Measurements from ENCODE around the gene SYT5. TPM values are rescaled to one million over a fixed set of nuclear protein-coding genes. Genes with fewer than 3 reads are reported as not detected.
"Not testable (repeated sequence)": the region's sequence is repeated elsewhere in the genome, so short reads cannot be mapped to it uniquely, and the experiment has no call there.

Gene SYT5
- total RNA-seq, 1 experiment from 2014 or later, result not detected

DNA sequence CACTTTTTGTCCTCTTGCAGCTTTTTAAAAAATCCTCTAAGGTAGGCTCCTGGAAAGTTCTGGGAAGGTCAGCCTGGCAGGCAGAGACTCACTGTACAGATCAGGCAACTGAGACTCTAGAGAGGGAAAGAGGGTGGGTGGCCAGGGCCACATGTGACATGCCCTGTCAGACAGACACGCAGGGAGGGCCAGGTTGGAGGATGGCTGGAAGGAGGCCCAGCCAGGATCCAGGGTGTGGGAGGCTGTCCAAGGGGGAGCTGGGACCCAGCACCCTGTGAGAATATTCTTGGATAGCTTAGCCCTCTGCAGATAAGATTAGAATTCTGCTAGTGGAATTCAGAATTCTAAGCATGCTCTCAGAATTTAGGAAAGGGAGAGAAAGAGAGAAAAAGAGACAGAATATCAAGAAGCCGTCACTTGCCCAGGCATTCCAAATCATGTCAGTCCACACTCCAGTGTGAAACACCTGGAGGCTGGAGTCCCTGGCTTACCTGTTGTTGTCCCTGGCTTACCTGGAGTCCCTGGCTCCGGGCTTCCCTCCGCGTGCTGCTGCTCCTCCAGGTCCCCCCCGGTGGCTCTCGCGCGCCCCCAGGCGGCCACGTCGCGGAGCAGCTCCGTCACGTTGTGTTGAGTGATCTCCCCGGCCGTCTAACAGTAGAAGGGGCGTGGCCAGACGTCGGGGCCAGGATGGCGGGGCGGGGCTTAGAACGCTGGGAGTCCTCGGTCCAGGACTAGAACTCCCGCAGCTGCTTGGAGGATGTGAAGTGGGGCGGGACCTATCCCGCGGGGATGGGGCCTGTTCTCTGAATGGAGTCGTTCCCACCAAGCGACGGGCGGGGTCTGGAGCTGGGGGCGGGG, 19.7 kb downstream of the SYT5 start:
- no peaks in the 10 kb centered on the region for H3K9me3 ChIP-seq (ENCODE audit: low read length)
- no peaks in the 10 kb centered on the region; the same call in 1 of the 2 replicates for H3K4me1 ChIP-seq (ENCODE audit: low read length)
- H3K36me3 ChIP-seq (ENCODE audit: insufficient read depth, low read length), result no peaks in the 10 kb centered on the region
- no peak overlapping the region for H2AFZ ChIP-seq (ENCODE audit: low read length)
- no peaks in the 10 kb centered on the region for H3K79me2 ChIP-seq (ENCODE audit: low read length)
- H3K4me2 ChIP-seq (ENCODE audit: low read depth, low read length, poor library complexity, severe bottlenecking), result peak overlapping the region; percentile 5
- H3K4me3 ChIP-seq (ENCODE audit: low read length), result no peak overlapping the region
- H3K27ac ChIP-seq (ENCODE audit: low read length), result no peak overlapping the region
- DNase-seq, result peak; percentile 99
- no peaks in the 10 kb centered on the region for H3K27me3 ChIP-seq (ENCODE audit: low read length)
- H3K9me2 ChIP-seq (replicated peaks; ENCODE audit: insufficient read depth, low read length), result no peaks in the 10 kb centered on the region
- H4K20me1 ChIP-seq (ENCODE audit: insufficient read depth, low read depth, low read length), result no peaks in the 10 kb centered on the region
- H3K9ac ChIP-seq (ENCODE audit: low read length), result peak overlapping the region; percentile 29

DNA sequence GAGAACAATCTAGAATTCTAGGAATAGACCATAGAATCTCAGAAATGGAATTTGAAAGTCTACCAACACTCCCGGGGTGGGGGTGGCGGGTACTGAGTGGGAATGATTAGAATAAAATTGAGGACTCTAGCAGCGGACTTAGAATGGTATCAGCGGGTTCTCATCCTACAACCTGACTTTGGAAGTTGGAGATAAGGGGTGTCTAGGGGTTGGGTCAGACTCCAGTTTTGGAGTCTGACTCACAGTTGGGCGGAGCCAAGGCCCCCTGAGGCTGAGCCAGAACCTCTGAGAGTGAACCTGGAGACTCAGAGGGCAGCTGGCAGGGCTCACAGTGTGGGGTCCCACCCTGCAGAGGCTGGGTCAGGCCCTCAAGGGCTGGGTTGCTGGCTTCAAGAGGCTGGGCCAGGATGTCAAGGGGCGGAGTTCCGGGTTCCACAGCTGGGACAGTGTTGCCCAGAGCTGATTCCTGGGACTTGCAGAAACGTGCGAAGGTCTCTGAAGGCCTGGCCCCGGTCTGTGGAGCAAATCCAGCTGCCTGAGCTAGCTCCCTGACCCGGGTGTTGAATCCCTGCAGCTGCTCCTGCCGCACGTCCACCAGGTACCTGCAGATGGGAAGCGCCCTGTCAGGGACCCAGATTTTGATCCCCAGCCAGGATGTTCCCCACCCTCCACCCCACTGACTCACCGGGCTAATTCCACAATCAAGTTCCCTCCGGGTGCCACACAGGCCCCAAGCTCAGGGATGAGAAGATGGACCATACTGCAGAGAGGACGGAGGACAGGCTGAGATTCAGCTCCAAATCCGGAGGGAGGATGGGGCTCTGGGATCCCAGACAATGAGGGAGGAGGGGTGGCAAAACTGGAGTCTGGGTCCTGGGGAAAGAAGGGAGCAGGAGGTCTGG, 21.0 kb downstream of the SYT5 start:
- no peaks in the 10 kb centered on the region for H3K9me2 ChIP-seq (replicated peaks; ENCODE audit: insufficient read depth, low read length)
- H3K9me3 ChIP-seq (ENCODE audit: low read length), result no peaks in the 10 kb centered on the region
- no peaks in the 10 kb centered on the region for H3K27me3 ChIP-seq (ENCODE audit: low read length)
- DNase-seq, result peak; percentile 70
- no peaks in the 10 kb centered on the region for H4K20me1 ChIP-seq (ENCODE audit: insufficient read depth, low read depth, low read length)
- no peak overlapping the region for H2AFZ ChIP-seq (ENCODE audit: low read length)
- no peaks in the 10 kb centered on the region for H3K36me3 ChIP-seq (ENCODE audit: insufficient read depth, low read length)
- H3K79me2 ChIP-seq (ENCODE audit: low read length), result no peaks in the 10 kb centered on the region
- no peak overlapping the region for H3K27ac ChIP-seq (ENCODE audit: low read length)
- H3K4me3 ChIP-seq (ENCODE audit: low read length), result no peak overlapping the region
- no peak overlapping the region for H3K4me2 ChIP-seq (ENCODE audit: low read depth, low read length, poor library complexity, severe bottlenecking)
- H3K4me1 ChIP-seq (ENCODE audit: low read length), result no peaks in the 10 kb centered on the region; the same call in 1 of the 2 replicates
- H3K9ac ChIP-seq (ENCODE audit: low read length), result no peak overlapping the region

DNA sequence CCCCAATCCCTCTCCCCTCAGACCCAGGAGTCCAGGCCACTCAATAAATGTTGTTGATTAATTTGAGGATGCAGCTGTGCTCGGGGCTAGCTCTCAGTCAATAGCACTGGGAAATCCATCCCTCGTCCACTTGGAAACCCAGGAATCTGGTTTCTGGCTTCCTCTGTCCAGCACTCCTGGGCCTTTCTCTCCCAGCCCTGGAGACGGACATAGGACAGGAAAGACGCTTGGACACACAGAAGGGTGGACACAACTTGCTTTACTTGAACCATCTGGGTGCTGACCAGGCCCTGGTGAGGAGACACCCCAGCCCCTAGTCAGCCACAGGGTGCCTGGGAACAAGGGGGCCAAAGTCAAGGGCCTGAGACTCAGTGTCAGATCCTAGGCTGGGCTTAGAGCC, 21.7 kb downstream of the SYT5 start:
- no peaks in the 10 kb centered on the region for H4K20me1 ChIP-seq (ENCODE audit: insufficient read depth, low read depth, low read length)
- H3K4me3 ChIP-seq (ENCODE audit: low read length), result no peak overlapping the region
- no peak overlapping the region for H3K9ac ChIP-seq (ENCODE audit: low read length)
- H3K27me3 ChIP-seq (ENCODE audit: low read length), result no peaks in the 10 kb centered on the region
- no peaks in the 10 kb centered on the region for H3K79me2 ChIP-seq (ENCODE audit: low read length)
- no peak overlapping the region for H2AFZ ChIP-seq (ENCODE audit: low read length)
- no peaks in the 10 kb centered on the region for H3K9me2 ChIP-seq (replicated peaks; ENCODE audit: insufficient read depth, low read length)
- H3K4me2 ChIP-seq (ENCODE audit: low read depth, low read length, poor library complexity, severe bottlenecking), result no peak overlapping the region
- no peaks in the 10 kb centered on the region; the same call in 1 of the 2 replicates for H3K4me1 ChIP-seq (ENCODE audit: low read length)
- DNase-seq, result no peak
- H3K36me3 ChIP-seq (ENCODE audit: insufficient read depth, low read length), result no peaks in the 10 kb centered on the region
- H3K9me3 ChIP-seq (ENCODE audit: low read length), result no peaks in the 10 kb centered on the region
- H3K27ac ChIP-seq (ENCODE audit: low read length), result no peak overlapping the region

DNA sequence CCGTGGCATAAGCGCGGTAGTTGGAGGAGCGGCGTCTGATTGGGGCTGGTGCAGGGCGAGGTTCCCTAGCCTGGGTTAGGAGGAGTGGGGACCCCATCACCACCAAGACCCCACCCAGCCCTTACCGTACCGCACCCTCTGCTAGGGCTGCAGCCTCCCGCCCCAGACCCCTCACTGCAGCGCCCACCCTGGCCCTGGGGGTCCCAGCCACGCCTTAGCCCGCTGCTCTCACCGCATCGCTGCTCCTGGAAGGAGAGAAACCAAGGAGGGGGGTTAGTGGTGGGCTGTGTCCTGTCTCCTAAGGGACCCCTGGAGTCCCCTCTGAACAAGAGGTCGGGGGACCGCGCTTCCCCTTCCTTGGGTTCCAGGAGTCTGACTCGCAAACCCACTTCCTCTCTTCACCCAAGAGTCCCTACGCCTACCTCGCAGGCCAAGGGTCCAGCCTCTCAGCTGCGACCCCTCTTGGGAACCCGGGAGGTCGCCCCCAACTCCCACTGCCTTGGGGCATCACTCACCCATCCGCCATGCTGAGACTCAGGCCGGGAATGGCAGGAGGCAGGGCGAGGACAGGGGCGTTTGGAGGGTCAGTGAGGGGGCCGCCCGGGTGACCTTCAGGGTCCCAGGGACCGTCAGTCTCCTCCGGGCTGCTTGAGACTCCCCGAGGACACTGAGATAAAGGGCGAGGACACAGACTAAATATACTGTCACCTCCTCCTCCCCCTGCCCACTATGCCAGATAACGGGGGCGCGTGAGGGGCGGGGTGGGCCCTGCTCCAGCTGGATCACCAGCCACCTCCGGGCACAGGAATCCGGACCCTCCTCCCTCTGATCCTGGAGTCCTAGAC, 22.8 kb downstream of the SYT5 start, which contains the start of gene TNNI3:
Gene TNNI3, minus strand, starts transcription at position 669 of the 845 bp plus-strand sequence. Its CDS starts 143 bp downstream, at position 526.
- no peak within 1 kb of the TSS for H2AFZ ChIP-seq (ENCODE audit: low read length)
- H3K27ac ChIP-seq (ENCODE audit: low read length), result no peak within 1 kb of the TSS
- H3K9ac ChIP-seq (ENCODE audit: low read length), result no peak within 1 kb of the TSS
- no peaks in the 10 kb centered on the region for H3K27me3 ChIP-seq (ENCODE audit: low read length)
- no peaks in the 10 kb centered on the region; the same call in 1 of the 2 replicates for H3K4me1 ChIP-seq (ENCODE audit: low read length)
- no peaks in the 10 kb centered on the region for H3K9me2 ChIP-seq (replicated peaks; ENCODE audit: insufficient read depth, low read length)
- H3K79me2 ChIP-seq (ENCODE audit: low read length), result no peaks in the 10 kb centered on the region
- peaks cover 6% of the 10 kb centered on the region; the same call in 1 of the 2 replicates for H3K9me3 ChIP-seq (ENCODE audit: low read length)
- no peaks in the 10 kb centered on the region for H3K36me3 ChIP-seq (ENCODE audit: insufficient read depth, low read length)
- no peak for DNase-seq
- H3K4me2 ChIP-seq (ENCODE audit: low read depth, low read length, poor library complexity, severe bottlenecking), result no peak within 1 kb of the TSS
- H3K4me3 ChIP-seq (ENCODE audit: low read length), result no peak within 1 kb of the TSS
- H4K20me1 ChIP-seq (ENCODE audit: insufficient read depth, low read depth, low read length), result no peaks in the 10 kb centered on the region

DNA sequence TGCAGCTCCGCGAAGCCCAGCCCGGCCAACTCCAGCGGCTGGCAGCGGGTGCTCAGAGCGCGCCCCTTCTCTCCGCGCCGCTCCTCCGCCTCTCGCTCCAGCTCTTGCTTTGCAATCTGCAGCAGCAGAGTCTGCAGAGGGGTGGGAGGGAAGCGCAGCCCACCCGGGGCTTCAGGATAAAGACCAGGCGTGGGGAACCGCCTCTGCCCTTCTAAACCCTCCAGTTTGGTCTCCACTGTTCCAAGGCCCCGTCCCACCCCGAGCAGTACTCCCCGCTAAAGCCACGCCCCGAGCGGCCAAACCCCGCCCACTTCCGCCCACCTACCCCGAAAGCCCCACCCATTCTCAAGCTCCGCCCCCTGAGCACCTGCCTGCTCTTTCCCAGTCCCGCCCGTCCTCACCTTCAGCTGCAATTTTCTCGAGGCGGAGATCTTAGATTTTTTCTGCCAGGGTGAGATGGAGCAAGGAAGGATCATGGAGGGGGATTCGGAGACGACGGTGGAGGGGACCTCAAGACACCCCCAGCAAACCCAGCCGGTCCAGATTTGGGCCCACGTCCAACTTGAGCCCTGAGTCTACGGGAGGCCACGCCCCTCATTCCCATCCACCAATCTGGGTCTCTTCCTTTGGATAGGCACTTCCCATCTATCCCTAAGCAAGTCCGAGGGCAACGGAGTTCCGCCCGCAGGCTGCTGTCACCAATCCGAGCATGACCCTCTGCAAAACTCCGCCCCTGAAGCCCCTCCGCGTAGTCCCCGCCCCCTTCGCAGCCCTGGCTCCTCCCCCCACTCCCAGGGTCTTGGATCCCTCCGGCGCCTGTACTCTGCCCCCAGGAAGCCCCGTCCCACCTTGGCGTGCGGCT, 23.7 kb downstream of the SYT5 start:
- Histone ChIP-seq H3K36me3 (ENCODE audit: insufficient read depth, low read length) (peaks cover 3% of the 10 kb centered on the region; the same call in 1 of the 2 replicates), H3K4me3 (ENCODE audit: low read length) (no peak overlapping the region), H4K20me1 (ENCODE audit: insufficient read depth, low read depth, low read length) (no peaks in the 10 kb centered on the region), H3K79me2 (ENCODE audit: low read length) (no peaks in the 10 kb centered on the region), H3K27ac (ENCODE audit: low read length) (no peak overlapping the region), H3K9me3 (ENCODE audit: low read length) (peaks cover 13% of the 10 kb centered on the region), H3K4me2 (ENCODE audit: low read depth, low read length, poor library complexity, severe bottlenecking) (no peak overlapping the region), H2AFZ (ENCODE audit: low read length) (no peak overlapping the region), H3K27me3 (ENCODE audit: low read length) (no peaks in the 10 kb centered on the region), H3K9me2 (replicated peaks; ENCODE audit: insufficient read depth, low read length) (no peaks in the 10 kb centered on the region), H3K4me1 (ENCODE audit: low read length) (no peaks in the 10 kb centered on the region; the same call in 1 of the 2 replicates), H3K9ac (ENCODE audit: low read length) (no peak overlapping the region)
- peak; percentile 76 for DNase-seq

DNA sequence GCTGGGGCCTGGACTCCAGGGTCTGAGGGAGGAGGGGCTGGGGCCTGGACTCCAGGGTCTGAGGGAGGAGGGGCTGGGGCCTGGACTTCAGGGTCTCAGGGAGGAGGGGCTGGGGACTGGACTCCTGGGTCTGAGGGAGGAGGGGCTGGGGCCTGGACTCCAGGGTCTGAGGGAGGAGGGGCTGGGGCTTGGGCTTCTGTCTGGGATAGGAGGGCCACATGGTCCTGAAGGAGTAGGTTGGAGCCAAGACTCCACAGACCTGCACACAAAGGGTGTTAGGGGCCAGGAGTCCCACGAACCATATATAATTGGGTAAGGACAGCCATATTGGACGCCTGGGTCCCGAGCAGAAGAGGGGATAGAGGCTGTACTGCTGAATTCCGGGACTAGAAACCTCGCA, 24.3 kb downstream of the SYT5 start:
- H3K9me2 ChIP-seq (replicated peaks; ENCODE audit: insufficient read depth, low read length); H3K79me2 ChIP-seq (ENCODE audit: low read length); H4K20me1 ChIP-seq (ENCODE audit: insufficient read depth, low read depth, low read length); H2AFZ ChIP-seq (ENCODE audit: low read length); H3K4me3 ChIP-seq (ENCODE audit: low read length); H3K27ac ChIP-seq (ENCODE audit: low read length); H3K27me3 ChIP-seq (ENCODE audit: low read length); H3K4me2 ChIP-seq (ENCODE audit: low read depth, low read length, poor library complexity, severe bottlenecking); H3K9ac ChIP-seq (ENCODE audit: low read length); H3K36me3 ChIP-seq (ENCODE audit: insufficient read depth, low read length); H3K4me1 ChIP-seq (ENCODE audit: low read length); DNase-seq: not testable (repeated sequence)
- H3K9me3 ChIP-seq (ENCODE audit: low read length), result peaks cover 15% of the 10 kb centered on the region

DNA sequence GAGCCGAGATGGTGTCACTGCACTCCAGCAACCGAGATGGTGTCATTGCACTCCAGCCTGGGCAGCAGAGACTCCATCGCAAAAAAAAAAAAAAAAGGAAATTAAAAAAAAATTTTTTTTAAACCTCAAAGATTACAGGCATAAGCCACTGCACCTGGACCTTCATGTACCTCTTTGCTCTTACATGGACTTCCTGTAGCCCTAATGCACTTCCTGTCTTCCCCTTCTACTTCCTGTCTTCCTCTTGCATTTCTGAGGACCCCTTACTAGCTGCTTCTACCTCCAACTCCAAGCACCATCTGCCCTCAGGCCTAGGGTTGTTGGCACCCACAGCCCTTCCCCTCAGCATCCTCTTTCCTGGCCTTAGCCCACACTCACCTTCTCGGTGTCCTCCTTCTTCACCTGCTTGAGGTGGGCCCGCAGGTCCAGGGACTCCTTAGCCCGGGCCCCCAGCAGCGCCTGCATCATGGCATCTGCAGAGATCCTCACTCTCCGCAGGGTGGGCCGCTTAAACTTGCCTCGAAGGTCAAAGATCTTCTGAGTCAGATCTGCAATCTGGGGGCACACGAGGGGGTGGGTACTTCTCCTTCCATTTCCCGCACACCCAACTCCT, 26.3 kb downstream of the SYT5 start:
- Histone ChIP-seq H3K4me3 (ENCODE audit: low read length) (no peak overlapping the region), H3K27me3 (ENCODE audit: low read length) (no peaks in the 10 kb centered on the region), H3K9ac (ENCODE audit: low read length) (no peak overlapping the region), H3K36me3 (ENCODE audit: insufficient read depth, low read length) (peaks cover 4% of the 10 kb centered on the region; the same call in 1 of the 2 replicates), H2AFZ (ENCODE audit: low read length) (peak overlapping the region; percentile 76), H3K9me3 (ENCODE audit: low read length) (peaks cover 15% of the 10 kb centered on the region), H3K27ac (ENCODE audit: low read length) (no peak overlapping the region), H3K4me1 (ENCODE audit: low read length) (no peaks in the 10 kb centered on the region), H3K9me2 (replicated peaks; ENCODE audit: insufficient read depth, low read length) (no peaks in the 10 kb centered on the region), H4K20me1 (ENCODE audit: insufficient read depth, low read depth, low read length) (no peaks in the 10 kb centered on the region), H3K79me2 (ENCODE audit: low read length) (no peaks in the 10 kb centered on the region), H3K4me2 (ENCODE audit: low read depth, low read length, poor library complexity, severe bottlenecking) (no peak overlapping the region)
- DNase-seq, result peak; percentile 63

Measured in Karpas-422 (cell line).